Activated T-cell treated with anti-CD3 and anti-CD28 coated beads for 24 hours (primary cell): ENCODE measurements around the gene VTA1.
"Not testable (repeated sequence)": the region's sequence is repeated elsewhere in the genome, so short reads cannot be mapped to it uniquely, and the experiment has no call there.

Experiments
- DNase-seq: peaks from one replicate; pipeline ENCODE4 v3.0.0-alpha.2; 2020; ENCODE audit warnings: low read depth

Gene VTA1

GRCh38 chr6:142225552-142225951, 78.5 kb downstream of the VTA1 start:
- DNase-seq: no peak

- no peak for DNase-seq
These were observed 79.7 kb downstream of the VTA1 start for GRCh38 chr6:142226731-142227130.

GRCh38 chr6:142229518-142230270, 82.6 kb downstream of the VTA1 start:
- DNase-seq: not testable (repeated sequence)

DNA sequence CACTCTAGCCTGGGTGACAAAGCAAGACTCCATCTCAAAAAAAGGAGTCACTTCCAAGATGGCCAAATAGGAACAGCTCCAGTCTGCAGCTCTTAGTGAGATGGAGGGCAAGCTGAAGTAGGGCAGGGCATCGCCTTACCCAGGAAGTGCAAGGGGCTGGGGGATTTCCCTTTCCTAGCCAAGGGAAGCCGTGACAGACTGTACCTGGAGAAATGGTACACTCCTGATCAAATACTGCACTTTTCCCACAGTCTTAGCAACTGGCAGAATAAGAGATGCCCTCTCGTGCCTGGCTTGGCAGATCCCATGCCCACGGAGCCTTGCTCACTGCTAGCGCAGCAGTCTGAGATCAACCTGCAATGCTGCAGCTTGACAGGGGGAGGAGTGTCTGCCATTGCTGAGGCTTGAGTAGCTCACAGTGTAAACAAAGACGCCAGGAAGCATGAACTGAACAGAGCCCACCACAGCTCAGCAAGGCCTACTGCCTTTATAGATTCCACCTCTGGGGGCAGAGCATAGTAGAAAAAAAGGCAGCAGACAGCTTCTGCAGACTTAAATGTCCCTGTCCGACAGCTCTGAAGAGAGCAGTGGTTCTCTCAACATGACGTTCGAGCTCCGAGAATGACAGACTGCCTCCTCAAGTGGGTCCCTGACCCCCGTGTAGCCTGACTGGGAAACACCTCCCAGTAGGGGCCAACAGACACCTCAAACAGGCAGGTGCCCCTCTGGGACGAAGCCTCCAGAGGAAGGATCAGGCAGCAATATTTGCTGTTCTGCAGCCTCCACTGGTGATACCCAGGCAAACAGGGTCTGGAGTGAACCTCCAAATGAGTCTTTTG, 85.4 kb downstream of the VTA1 start:
- DNase-seq: peak; percentile 4

DNA sequence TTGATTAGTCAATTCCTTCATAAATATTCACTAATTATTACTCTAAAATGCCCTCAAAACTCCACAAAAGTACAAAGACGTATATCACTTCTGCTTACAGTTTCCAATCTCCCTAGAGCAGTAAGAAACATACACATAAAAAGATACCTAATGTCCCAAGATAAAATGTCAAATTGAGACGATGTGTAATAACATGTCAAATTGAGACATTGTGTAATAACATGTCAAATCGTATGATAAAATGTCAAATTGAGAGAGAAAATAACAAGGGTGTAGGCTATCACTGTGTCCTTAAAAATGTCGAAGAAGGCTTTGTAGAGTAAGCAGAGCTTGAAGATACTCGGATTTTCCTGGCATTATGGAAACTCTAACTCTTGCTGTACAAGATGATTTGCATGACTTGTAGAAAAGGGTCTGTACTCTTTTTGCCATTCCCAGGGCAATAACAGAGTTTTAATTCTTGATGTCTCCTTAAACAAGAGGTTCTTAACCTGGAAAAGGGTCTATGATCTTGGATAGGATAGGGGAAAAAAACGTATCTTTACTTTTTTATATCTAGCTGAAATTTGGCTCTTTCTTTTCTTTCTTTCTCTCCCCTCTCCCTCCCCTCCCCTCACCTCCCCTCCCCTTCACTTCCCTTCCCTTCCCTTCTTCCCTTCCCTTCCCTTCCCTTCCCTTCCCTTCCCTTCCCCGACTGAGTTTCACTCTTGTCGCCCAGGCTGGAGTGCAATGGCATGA, 87.1 kb downstream of the VTA1 start:
- no peak for DNase-seq

DNA sequence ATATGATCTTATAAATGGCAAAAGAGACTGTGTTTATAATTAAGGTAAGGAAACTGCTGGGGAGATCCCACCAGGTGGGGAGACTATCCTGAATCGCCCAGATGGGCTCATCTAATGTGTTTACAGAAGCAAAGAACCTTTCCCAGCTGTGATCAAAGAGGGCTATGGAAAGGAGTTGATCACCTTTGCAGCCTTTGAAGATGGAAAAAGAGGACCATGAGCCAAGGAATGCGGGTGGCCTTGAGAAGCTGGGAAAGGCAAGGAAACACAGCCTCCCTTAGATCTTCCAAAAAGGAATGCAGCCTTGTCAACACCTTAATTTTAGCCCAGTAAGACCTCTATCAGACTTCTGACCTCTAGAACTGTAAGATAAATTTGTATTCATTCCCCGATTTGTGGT, 88.2 kb downstream of the VTA1 start:
- DNase-seq: no peak

DNA sequence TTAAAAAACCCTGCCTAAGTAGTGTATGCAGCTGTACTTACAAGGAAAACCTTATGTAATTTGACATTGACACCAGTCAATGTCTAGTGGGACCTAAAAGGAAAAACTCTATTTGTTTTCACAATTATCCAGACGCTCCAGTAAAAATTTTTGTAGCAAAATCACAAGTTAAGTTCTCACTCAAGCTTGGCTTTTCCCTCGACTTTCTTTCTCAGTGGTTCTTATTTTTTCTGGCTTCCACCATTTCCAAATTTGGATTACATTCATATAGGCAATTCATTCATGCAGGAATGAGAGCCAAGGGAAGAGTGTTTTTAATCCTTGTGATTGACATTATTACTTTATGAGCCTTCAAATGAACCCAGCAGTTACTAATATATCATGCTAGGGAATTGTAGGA, 88.7 kb downstream of the VTA1 start:
- no peak for DNase-seq

- no peak for DNase-seq
These were observed 89.6 kb downstream of the VTA1 start for GRCh38 chr6:142236691-142237090.

GRCh38 chr6:142238881-142239280, 91.8 kb downstream of the VTA1 start:
- no peak for DNase-seq

- DNase-seq: no peak
These were observed 93.1 kb downstream of the VTA1 start for GRCh38 chr6:142240179-142240578.

- no peak for DNase-seq
These were observed 94.0 kb downstream of the VTA1 start for GRCh38 chr6:142241061-142241460.

DNA sequence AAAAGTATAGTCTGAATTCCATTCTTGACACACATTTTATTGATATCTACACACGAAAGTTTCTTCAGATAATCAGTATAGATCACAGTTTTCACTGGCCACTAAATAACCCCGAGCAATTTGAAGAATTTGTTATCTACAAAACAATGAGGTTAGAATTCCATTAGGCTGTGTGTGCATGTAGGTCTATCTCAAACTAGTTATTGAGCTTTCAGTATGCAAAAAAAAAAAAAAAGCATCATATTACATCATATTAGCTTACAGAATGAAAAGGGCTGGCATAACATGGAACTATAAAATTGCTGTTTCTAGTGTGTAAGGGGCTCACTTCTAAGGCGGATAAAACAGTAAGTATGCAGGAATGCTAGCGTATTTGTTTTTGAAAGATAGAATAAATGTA, 95.2 kb downstream of the VTA1 start:
- no peak for DNase-seq

- DNase-seq: no peak
These were observed 99.9 kb downstream of the VTA1 start for GRCh38 chr6:142246960-142247359.

GRCh38 chr6:142249266-142249665, 102.2 kb downstream of the VTA1 start:
- no peak for DNase-seq

GRCh38 chr6:142251930-142252445, 104.9 kb downstream of the VTA1 start:
- no peak for DNase-seq

- DNase-seq: no peak
These were observed 107.5 kb downstream of the VTA1 start for GRCh38 chr6:142254513-142254912.

GRCh38 chr6:142255785-142256184, 108.7 kb downstream of the VTA1 start:
- no peak for DNase-seq

DNA sequence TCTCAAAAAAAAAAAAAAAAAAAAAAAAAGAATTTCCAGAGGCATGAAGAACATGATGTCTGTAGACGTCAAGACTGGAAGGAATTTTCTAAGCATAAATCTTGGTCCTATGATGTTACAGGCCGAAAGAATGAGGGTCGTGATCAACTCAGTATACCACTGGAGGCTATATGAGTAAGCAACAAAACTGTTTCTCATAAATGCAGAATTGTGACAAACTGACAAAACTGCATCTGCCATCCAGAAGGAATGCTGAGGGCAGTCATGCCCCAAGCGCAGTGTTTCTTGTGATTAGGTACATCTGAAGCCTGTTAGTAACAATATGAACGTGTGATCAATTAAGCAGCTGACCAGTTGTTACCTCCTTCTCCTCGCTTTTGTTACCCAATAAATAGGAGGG, 111.2 kb downstream of the VTA1 start:
- no peak for DNase-seq

GRCh38 chr6:142258757-142259156, 111.7 kb downstream of the VTA1 start:
- no peak for DNase-seq

GRCh38 chr6:142260748-142261147, 113.7 kb downstream of the VTA1 start:
- DNase-seq: no peak

DNA sequence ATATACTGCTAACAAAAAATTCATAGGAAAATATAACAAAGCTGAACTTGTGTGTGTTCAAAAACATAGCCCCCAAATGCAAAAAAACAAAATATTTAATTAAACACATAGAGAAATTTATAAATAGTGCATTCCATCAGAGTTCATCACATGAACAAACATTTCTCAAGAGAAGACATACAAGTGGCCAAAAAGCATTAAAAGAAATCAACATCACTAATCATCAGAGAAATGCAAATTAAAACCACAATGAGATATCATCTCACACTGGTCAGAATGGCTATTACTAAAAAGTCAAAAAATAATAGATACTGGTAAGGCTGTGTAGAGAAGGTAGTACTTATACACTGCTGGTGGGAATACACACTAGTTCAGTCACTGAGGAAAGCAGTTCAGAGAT, 115.2 kb downstream of the VTA1 start:
- no peak for DNase-seq

- DNase-seq: no peak
These were observed 118.4 kb downstream of the VTA1 start for GRCh38 chr6:142265476-142265875.

DNA sequence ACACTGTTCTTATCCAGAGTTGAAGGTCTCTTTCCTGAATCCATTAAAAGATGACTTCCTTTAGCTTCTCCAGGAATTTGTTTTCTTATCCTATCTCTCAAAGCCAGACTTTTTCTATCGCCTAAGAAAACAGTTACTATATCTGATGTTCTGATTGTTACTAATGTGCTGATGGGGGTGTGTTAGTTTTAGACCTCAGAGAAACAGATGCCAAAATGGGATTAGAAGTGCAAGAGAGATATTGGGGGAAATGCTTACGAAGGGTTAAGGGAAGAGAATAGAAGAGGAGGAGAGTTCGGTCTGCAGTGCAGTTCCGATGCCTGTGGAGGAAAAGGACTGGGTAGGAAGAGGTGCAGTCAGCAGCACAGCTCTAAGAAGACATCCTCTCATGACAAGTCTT, 119.0 kb downstream of the VTA1 start:
- no peak for DNase-seq
